Measurements from ENCODE around the gene ROBO1. TPM values are rescaled to one million over a fixed set of nuclear protein-coding genes. Genes with fewer than 3 reads are reported as not detected.
"Not testable (repeated sequence)": the region's sequence is repeated elsewhere in the genome, so short reads cannot be mapped to it uniquely, and the experiment has no call there.

The ROBO1 gene
- total and polyA plus RNA-seq, 3 experiments from 2014 or later, result 0.54 to 0.59 (median 0.55) TPM

DNA sequence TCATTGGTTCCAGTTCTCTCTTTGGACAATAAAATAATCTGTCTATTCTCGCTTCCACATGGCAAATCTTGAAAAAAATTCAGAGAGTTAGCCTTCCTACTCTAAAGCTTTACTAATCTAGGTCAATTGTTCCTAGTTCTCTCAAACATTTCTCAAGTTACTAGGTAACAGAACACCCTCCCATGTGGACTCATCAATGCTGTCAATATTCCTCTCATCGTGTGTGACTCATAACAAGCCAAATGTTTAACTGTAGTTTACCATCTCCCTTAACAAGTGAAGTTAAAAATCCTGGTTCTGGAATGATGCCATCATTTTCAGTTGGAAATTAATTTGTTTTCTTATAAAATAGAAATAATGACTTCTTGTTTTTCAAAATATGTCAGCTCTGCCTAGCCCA, 438.6 kb downstream of the ROBO1 start:
- Histone ChIP-seq H3K27ac (ENCODE audit: low read depth, low read length) (no peak overlapping the region), H3K27me3 (ENCODE audit: insufficient read depth, low read length, poor library complexity, severe bottlenecking) (no peaks in the 10 kb centered on the region), H3K4me1 (ENCODE audit: insufficient read depth, low read length) (no peaks in the 10 kb centered on the region), H3K36me3 (ENCODE audit: insufficient read depth, low read length) (no peaks in the 10 kb centered on the region), H3K4me3 (ENCODE audit: low read length) (no peak overlapping the region), H3K9me3 (ENCODE audit: low read length) (no peaks in the 10 kb centered on the region)
- Mint-ChIP-seq H3K36me3 (no peaks in the 10 kb centered on the region), H3K27me3 (no peaks in the 10 kb centered on the region), H3K4me3 (no peak overlapping the region), H3K4me1 (no peaks in the 10 kb centered on the region), H3K9me3 (peaks cover 0 to 25% (median 16%) of the 10 kb centered on the region in 5 donors), H3K27ac (no peak overlapping the region)
- CTCF ChIA-PET, result no interaction called here
- no peak for DNase-seq
- POLR2A ChIA-PET, result no interaction called here

DNA sequence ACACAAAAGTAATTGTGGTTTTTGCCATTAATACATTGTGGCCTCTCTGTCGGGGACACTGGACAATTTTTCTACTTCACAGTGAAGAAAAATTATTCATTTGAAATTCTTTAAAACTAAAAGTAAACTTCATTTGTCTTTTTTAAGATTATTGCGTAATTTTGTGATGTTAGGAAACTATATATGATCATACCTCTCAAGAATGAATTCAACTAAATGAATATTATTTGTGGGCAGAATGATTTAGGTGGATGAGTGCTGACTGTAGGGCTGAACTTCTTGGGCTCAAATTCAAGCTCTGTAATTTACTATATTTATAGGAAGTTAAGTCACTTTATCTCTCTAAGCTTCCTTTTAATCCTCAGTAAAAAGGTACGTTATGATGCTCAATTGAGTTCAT, 441.2 kb downstream of the ROBO1 start:
- Mint-ChIP-seq H3K4me3 (no peak overlapping the region), H3K27me3 (no peaks in the 10 kb centered on the region), H3K27ac (no peak overlapping the region), H3K9me3 (peaks cover 0 to 34% (median 8%) of the 10 kb centered on the region in 5 donors), H3K36me3 (no peaks in the 10 kb centered on the region), H3K4me1 (no peaks in the 10 kb centered on the region)
- Histone ChIP-seq H3K36me3 (ENCODE audit: insufficient read depth, low read length) (no peaks in the 10 kb centered on the region), H3K9me3 (ENCODE audit: low read length) (no peaks in the 10 kb centered on the region), H3K27ac (ENCODE audit: low read depth, low read length) (no peak overlapping the region), H3K27me3 (ENCODE audit: insufficient read depth, low read length, poor library complexity, severe bottlenecking) (no peaks in the 10 kb centered on the region), H3K4me3 (ENCODE audit: low read length) (no peak overlapping the region), H3K4me1 (ENCODE audit: insufficient read depth, low read length) (no peaks in the 10 kb centered on the region)
- DNase-seq, result no peak
- CTCF ChIA-PET, result no interaction called here
- POLR2A ChIA-PET, result no interaction called here

GRCh38 chr3:79325833-79326383, 441.9 kb downstream of the ROBO1 start:
- H3K27me3 Mint-ChIP-seq, H3K4me3 Mint-ChIP-seq, CTCF ChIA-PET: not testable (repeated sequence)

GRCh38 chr3:79317551-79318518, 450.0 kb downstream of the ROBO1 start:
- H3K27me3 Mint-ChIP-seq, result no peaks in the 10 kb centered on the region
- Histone ChIP-seq H3K27ac (ENCODE audit: low read depth, low read length) (no peak overlapping the region), H3K4me1 (ENCODE audit: insufficient read depth, low read length) (no peaks in the 10 kb centered on the region), H3K27me3 (ENCODE audit: insufficient read depth, low read length, poor library complexity, severe bottlenecking) (no peaks in the 10 kb centered on the region), H3K9me3 (ENCODE audit: low read length) (no peaks in the 10 kb centered on the region), H3K4me3 (ENCODE audit: low read length) (no peak overlapping the region), H3K36me3 (ENCODE audit: insufficient read depth, low read length) (no peaks in the 10 kb centered on the region)
- H3K4me3 Mint-ChIP-seq, result no peak overlapping the region
- no peaks in the 10 kb centered on the region for H3K36me3 Mint-ChIP-seq
- ChIA-PET CTCF (no interaction called here), POLR2A (no interaction called here)
- no peak overlapping the region for H3K27ac Mint-ChIP-seq
- H3K4me1 Mint-ChIP-seq, result no peaks in the 10 kb centered on the region
- H3K9me3 Mint-ChIP-seq, result peaks cover 0 to 25% (median 8%) of the 10 kb centered on the region in 5 donors
- no peak for DNase-seq

More at GRCh38 chr3:79325833-79326383, 441.9 kb downstream of the ROBO1 start:
- POLR2A ChIA-PET; H3K27ac ChIP-seq (ENCODE audit: low read depth, low read length); H3K4me1 Mint-ChIP-seq; H3K9me3 ChIP-seq (ENCODE audit: low read length); H3K36me3 Mint-ChIP-seq; DNase-seq; H3K27ac Mint-ChIP-seq; H3K36me3 ChIP-seq (ENCODE audit: insufficient read depth, low read length); H3K4me3 ChIP-seq (ENCODE audit: low read length); H3K27me3 ChIP-seq (ENCODE audit: insufficient read depth, low read length, poor library complexity, severe bottlenecking); H3K4me1 ChIP-seq (ENCODE audit: insufficient read depth, low read length): not testable (repeated sequence)
- peaks cover 0 to 37% (median 10%) of the 10 kb centered on the region in 5 donors for H3K9me3 Mint-ChIP-seq

GRCh38 chr3:79314962-79315361, 452.8 kb downstream of the ROBO1 start:
- Histone ChIP-seq H3K27ac (ENCODE audit: low read depth, low read length) (no peak overlapping the region), H3K36me3 (ENCODE audit: insufficient read depth, low read length) (no peaks in the 10 kb centered on the region), H3K9me3 (ENCODE audit: low read length) (no peaks in the 10 kb centered on the region), H3K4me1 (ENCODE audit: insufficient read depth, low read length) (no peaks in the 10 kb centered on the region), H3K4me3 (ENCODE audit: low read length) (no peak overlapping the region), H3K27me3 (ENCODE audit: insufficient read depth, low read length, poor library complexity, severe bottlenecking) (no peaks in the 10 kb centered on the region)
- ChIA-PET CTCF (no interaction called here), POLR2A (no interaction called here)
- DNase-seq, result no peak
- Mint-ChIP-seq H3K4me1 (no peaks in the 10 kb centered on the region), H3K27me3 (no peaks in the 10 kb centered on the region), H3K27ac (no peak overlapping the region), H3K9me3 (peaks cover 3 to 24% (median 12%) of the 10 kb centered on the region in 5 donors), H3K4me3 (no peak overlapping the region), H3K36me3 (no peaks in the 10 kb centered on the region)

GRCh38 chr3:79314544-79314943, 453.3 kb downstream of the ROBO1 start:
- Histone ChIP-seq H3K27me3 (ENCODE audit: insufficient read depth, low read length, poor library complexity, severe bottlenecking) (no peaks in the 10 kb centered on the region), H3K4me3 (ENCODE audit: low read length) (no peak overlapping the region), H3K36me3 (ENCODE audit: insufficient read depth, low read length) (no peaks in the 10 kb centered on the region), H3K4me1 (ENCODE audit: insufficient read depth, low read length) (no peaks in the 10 kb centered on the region), H3K27ac (ENCODE audit: low read depth, low read length) (no peak overlapping the region), H3K9me3 (ENCODE audit: low read length) (no peaks in the 10 kb centered on the region)
- H3K27me3 Mint-ChIP-seq, result no peaks in the 10 kb centered on the region
- ChIA-PET CTCF (no interaction called here), POLR2A (no interaction called here)
- no peaks in the 10 kb centered on the region for H3K4me1 Mint-ChIP-seq
- H3K9me3 Mint-ChIP-seq, result peaks cover 3 to 25% (median 13%) of the 10 kb centered on the region in 5 donors
- no peaks in the 10 kb centered on the region for H3K36me3 Mint-ChIP-seq
- no peak for DNase-seq
- no peak overlapping the region for H3K4me3 Mint-ChIP-seq
- H3K27ac Mint-ChIP-seq, result no peak overlapping the region

GRCh38 chr3:79310016-79310415, 457.8 kb downstream of the ROBO1 start:
- no peaks in the 10 kb centered on the region for H3K4me1 ChIP-seq (ENCODE audit: insufficient read depth, low read length)
- Mint-ChIP-seq H3K36me3 (no peaks in the 10 kb centered on the region), H3K9me3 (peaks cover 3 to 34% (median 9%) of the 10 kb centered on the region in 5 donors), H3K27me3 (no peaks in the 10 kb centered on the region), H3K27ac (no peak overlapping the region), H3K4me3 (no peak overlapping the region), H3K4me1 (no peaks in the 10 kb centered on the region)
- POLR2A ChIA-PET, result no interaction called here
- no peaks in the 10 kb centered on the region for H3K27me3 ChIP-seq (ENCODE audit: insufficient read depth, low read length, poor library complexity, severe bottlenecking)
- H3K27ac ChIP-seq (ENCODE audit: low read depth, low read length), result no peak overlapping the region
- CTCF ChIA-PET, result no interaction called here
- H3K36me3 ChIP-seq (ENCODE audit: insufficient read depth, low read length), result no peaks in the 10 kb centered on the region
- no peaks in the 10 kb centered on the region for H3K9me3 ChIP-seq (ENCODE audit: low read length)
- H3K4me3 ChIP-seq (ENCODE audit: low read length), result no peak overlapping the region
- DNase-seq, result no peak

- Histone ChIP-seq H3K27me3 (ENCODE audit: insufficient read depth, low read length, poor library complexity, severe bottlenecking) (no peaks in the 10 kb centered on the region), H3K4me3 (ENCODE audit: low read length) (no peak overlapping the region), H3K36me3 (ENCODE audit: insufficient read depth, low read length) (no peaks in the 10 kb centered on the region), H3K4me1 (ENCODE audit: insufficient read depth, low read length) (no peaks in the 10 kb centered on the region), H3K27ac (ENCODE audit: low read depth, low read length) (no peak overlapping the region), H3K9me3 (ENCODE audit: low read length) (no peaks in the 10 kb centered on the region)
- no peak for DNase-seq
- CTCF ChIA-PET, result no interaction called here
- Mint-ChIP-seq H3K9me3 (peaks cover 3 to 41% (median 6%) of the 10 kb centered on the region in 5 donors), H3K27me3 (no peaks in the 10 kb centered on the region), H3K4me3 (no peak overlapping the region), H3K36me3 (no peaks in the 10 kb centered on the region), H3K27ac (no peak overlapping the region), H3K4me1 (no peaks in the 10 kb centered on the region)
- POLR2A ChIA-PET, result no interaction called here
Measured at GRCh38 chr3:79306934-79307570, 460.7 kb downstream of the ROBO1 start.
